OCI-LY1 (cell line): Measurements from ENCODE around the gene FIZ1.

Source experiments
- H2AFZ ChIP-seq: fragments of 200-600 bp; sonication (generic), shearing (Covaris generic); 2 replicates; pipeline ENCODE4 v1.6.0; 2014; ENCODE audit warnings: antibody characterized with exemption, mild to moderate bottlenecking, low read length
- H3F3A ChIP-seq: fragments of 200-600 bp; sonication (generic), shearing (Covaris generic); 2 replicates; pipeline ENCODE4 v1.6.0; 2014; ENCODE audit warnings: mild to moderate bottlenecking, antibody characterized with exemption, low read length, moderate library complexity; ENCODE audit not compliant: insufficient read depth
- H3K27ac ChIP-seq: fragments of 200-600 bp; sonication (generic); 2 replicates; pipeline ENCODE4 v1.5.1; 2014; ENCODE audit warnings: low read length, mixed run types, mild to moderate bottlenecking, low read depth; ENCODE audit not compliant: poor library complexity, severe bottlenecking
- H3K27me3 ChIP-seq: fragments of 200-600 bp; sonication (generic); 2 replicates; pipeline ENCODE4 v1.6.0; 2014; ENCODE audit warnings: antibody characterized with exemption, mild to moderate bottlenecking, low read length, moderate library complexity; ENCODE audit not compliant: insufficient read depth
- H3K36me3 ChIP-seq: fragments of 200-600 bp; sonication (generic); 2 replicates; pipeline ENCODE4 v1.6.1; 2014; ENCODE audit warnings: mild to moderate bottlenecking, antibody characterized with exemption, low read length, moderate library complexity, mixed read lengths; ENCODE audit not compliant: insufficient read depth
- H3K4me1 ChIP-seq: fragments of 200-600 bp; sonication (generic); 2 replicates; pipeline ENCODE4 v1.5.1; 2014; ENCODE audit warnings: mild to moderate bottlenecking, low read length, moderate library complexity; ENCODE audit not compliant: insufficient read depth, severe bottlenecking
- H3K4me2 ChIP-seq: fragments of 200-600 bp; sonication (generic), shearing (Covaris generic); 2 replicates; pipeline ENCODE4 v1.6.1; 2014; ENCODE audit warnings: low read length
- H3K4me3 ChIP-seq: fragments of 200-600 bp; sonication (generic); 2 replicates; pipeline ENCODE4 v1.5.1; 2014; ENCODE audit warnings: low read length, low read depth, mild to moderate bottlenecking, mixed read lengths; ENCODE audit not compliant: poor library complexity, severe bottlenecking
- H3K79me2 ChIP-seq: fragments of 200-600 bp; shearing (Covaris generic); 2 replicates; pipeline ENCODE4 v1.6.1; 2016; ENCODE audit warnings: mixed run types, low read length, mixed read lengths; ENCODE audit not compliant: insufficient read depth
- H3K9ac ChIP-seq: fragments of 200-600 bp; sonication (generic), shearing (Covaris generic); 2 replicates; pipeline ENCODE4 v1.6.1; 2014; ENCODE audit warnings: mild to moderate bottlenecking, low read length, mixed read lengths
- H3K9me2 ChIP-seq: fragments of 200-600 bp; sonication (generic), shearing (Covaris generic); 2 replicates; pipeline ENCODE4 v1.6.1; 2014; ENCODE audit warnings: low read depth, mild to moderate bottlenecking, low read length, mixed read lengths
- H3K9me3 ChIP-seq: fragments of 200-600 bp; shearing (Covaris generic); 2 replicates; pipeline ENCODE4 v1.6.1; 2014; ENCODE audit warnings: low read length, mixed read lengths
- H4K20me1 ChIP-seq: fragments of 200-600 bp; sonication (generic), shearing (Covaris generic); 2 replicates; pipeline ENCODE4 v1.6.0; 2016; ENCODE audit warnings: mild to moderate bottlenecking, low read length; ENCODE audit not compliant: insufficient read depth
- EZH2 ChIP-seq: fragments of 200-600 bp; sonication (generic), shearing (Covaris generic); IDR thresholded peaks from 2 replicates; pipeline ENCODE4 v1.8.0; 2017; ENCODE audit warnings: borderline replicate concordance, mixed run types, mild to moderate bottlenecking, antibody characterized with exemption, low read length, moderate library complexity, mixed read lengths
- TF ChIP-seq, protein P1 (sequence below): fragments of 200-600 bp; sonication (generic), shearing (Covaris generic); IDR thresholded peaks from 2 replicates; pipeline ENCODE4 v1.5.1; 2017; ENCODE audit warnings: mild to moderate bottlenecking, antibody characterized with exemption, low read length, moderate library complexity, mixed read lengths

FIZ1 gene

DNA sequence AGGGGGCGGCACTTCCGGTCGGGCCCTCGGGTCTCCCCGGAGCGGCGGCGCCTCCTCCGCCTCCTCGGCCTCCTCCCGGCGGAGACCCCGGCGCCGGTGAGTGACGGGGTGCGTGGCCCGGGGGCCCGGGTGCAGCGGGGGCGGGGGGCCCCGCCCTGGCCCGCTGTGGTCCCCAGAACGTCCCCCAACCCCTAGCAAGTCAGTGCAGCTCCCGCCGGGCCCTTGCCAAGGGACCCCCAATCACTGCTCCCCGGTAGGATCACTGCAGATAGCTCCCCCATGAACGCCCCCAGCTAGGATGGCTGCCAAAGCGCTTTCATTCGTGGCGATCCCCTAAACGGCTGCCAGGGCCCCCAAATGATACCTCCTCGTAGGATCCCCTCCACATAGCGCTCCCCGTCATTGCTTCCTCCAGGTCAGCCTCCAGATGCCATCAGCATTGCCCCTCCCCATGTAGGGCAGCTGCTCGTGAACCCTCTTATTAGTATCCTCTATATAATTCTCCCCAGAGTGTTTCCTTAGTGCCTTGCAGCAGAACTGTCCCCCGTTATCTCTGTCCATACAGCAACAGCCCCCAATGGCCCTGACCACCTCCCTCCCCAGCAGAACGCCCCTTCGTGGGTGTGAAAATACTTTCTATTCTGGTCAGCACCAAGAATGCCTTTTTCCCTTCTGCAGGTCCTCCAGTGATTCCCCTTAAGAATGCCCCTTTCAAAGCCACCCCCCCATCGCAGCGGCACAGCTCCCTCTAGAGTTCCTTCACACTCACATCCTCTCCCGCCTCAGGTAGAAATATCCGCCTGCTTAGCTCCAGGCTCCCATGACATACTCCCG, 6.5 kb upstream of the FIZ1 start, which contains the start of gene ZNF865:
TSS of gene ZNF865 (plus strand) at position 11 of the 834 bp plus-strand sequence. CDS start 7,972 bp downstream, outside the sequence.
- Histone ChIP-seq H2AFZ (no peak within 1 kb of the TSS), H3K36me3 (peaks cover 19% of the 10 kb centered on the region), H3K27me3 (no peaks in the 10 kb centered on the region), H3F3A (no peaks in the 10 kb centered on the region; the same call in 1 of the 2 replicates), H3K4me3 (peak within 1 kb of the TSS; percentile 85), H3K9me3 (no peaks in the 10 kb centered on the region), H3K4me1 (peaks cover 20% of the 10 kb centered on the region), H3K4me2 (peak within 1 kb of the TSS; percentile 92), H3K27ac (peak within 1 kb of the TSS; percentile 93), H4K20me1 (no peaks in the 10 kb centered on the region), H3K9me2 (no peaks in the 10 kb centered on the region), H3K79me2 (no peaks in the 10 kb centered on the region), H3K9ac (peak within 1 kb of the TSS; percentile 96)
- TF ChIP-seq, protein P1, sequence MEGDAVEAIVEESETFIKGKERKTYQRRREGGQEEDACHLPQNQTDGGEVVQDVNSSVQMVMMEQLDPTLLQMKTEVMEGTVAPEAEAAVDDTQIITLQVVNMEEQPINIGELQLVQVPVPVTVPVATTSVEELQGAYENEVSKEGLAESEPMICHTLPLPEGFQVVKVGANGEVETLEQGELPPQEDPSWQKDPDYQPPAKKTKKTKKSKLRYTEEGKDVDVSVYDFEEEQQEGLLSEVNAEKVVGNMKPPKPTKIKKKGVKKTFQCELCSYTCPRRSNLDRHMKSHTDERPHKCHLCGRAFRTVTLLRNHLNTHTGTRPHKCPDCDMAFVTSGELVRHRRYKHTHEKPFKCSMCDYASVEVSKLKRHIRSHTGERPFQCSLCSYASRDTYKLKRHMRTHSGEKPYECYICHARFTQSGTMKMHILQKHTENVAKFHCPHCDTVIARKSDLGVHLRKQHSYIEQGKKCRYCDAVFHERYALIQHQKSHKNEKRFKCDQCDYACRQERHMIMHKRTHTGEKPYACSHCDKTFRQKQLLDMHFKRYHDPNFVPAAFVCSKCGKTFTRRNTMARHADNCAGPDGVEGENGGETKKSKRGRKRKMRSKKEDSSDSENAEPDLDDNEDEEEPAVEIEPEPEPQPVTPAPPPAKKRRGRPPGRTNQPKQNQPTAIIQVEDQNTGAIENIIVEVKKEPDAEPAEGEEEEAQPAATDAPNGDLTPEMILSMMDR: peak; percentile 78
- no peak for TF ChIP-seq EZH2

- Histone ChIP-seq H4K20me1 (no peaks in the 10 kb centered on the region), H3K9ac (peak overlapping the region; percentile 96; the same call in 1 of the 2 replicates), H3K9me3 (no peaks in the 10 kb centered on the region), H3K27ac (peak overlapping the region; percentile 93), H3K4me3 (peak overlapping the region; percentile 85), H3F3A (no peaks in the 10 kb centered on the region; the same call in 1 of the 2 replicates), H3K4me1 (peaks cover 24% of the 10 kb centered on the region), H3K9me2 (no peaks in the 10 kb centered on the region), H3K27me3 (no peaks in the 10 kb centered on the region), H3K4me2 (peak overlapping the region; percentile 92), H3K79me2 (no peaks in the 10 kb centered on the region), H3K36me3 (peaks cover 18% of the 10 kb centered on the region), H2AFZ (no peak overlapping the region)
- no peak for TF ChIP-seq EZH2
- TF ChIP-seq, protein P1: no peak
Observed at GRCh38 chr19:55605207-55605636, 5.9 kb upstream of the FIZ1 start.

DNA sequence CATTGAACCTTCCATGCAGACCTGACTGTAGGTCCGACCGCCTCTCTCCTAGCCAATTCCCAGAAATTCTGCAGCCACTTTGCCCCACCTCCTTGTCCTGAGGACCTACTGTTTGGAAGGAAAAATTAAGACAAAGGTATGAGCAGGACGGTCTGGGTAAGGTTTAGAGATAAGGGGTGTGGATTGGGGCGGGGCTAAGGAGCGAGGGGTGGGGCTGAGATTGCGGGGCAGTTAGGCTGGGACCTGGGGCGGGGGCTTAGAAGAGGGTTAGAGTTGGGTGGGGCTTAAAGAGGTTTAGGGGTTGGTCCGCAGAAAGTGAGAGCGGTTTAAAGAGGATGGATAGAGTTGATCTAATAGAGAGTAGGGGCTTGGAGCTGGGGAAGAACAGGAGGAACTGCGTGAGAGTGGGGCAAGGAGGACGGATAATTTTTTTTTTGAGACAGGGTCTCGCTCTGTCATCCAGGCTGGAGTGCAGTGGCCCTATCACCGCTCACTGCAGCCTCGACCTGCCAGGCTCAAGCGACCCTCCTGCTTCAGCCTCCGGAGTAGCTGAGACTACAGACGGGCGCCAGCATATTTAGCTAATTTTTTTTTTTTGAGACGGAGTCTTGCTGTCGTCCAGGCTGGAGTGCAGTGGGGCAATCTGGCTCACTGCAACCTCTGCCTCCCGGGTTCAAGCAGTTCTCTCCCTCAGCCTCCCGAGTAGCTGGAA, 4.4 kb upstream of the FIZ1 start:
- Histone ChIP-seq H3K9me3 (no peaks in the 10 kb centered on the region), H3K27ac (no peak overlapping the region), H4K20me1 (no peaks in the 10 kb centered on the region), H3K4me2 (no peak overlapping the region), H2AFZ (no peak overlapping the region), H3K79me2 (no peaks in the 10 kb centered on the region), H3K36me3 (0 out of 2 replicates have a peak, but pooled peaks cover 6% of the 10 kb centered on the region), H3K9me2 (no peaks in the 10 kb centered on the region), H3K27me3 (no peaks in the 10 kb centered on the region), H3K4me3 (no peak overlapping the region), H3K4me1 (peaks cover 24% of the 10 kb centered on the region), H3F3A (no peaks in the 10 kb centered on the region; the same call in 1 of the 2 replicates), H3K9ac (no peak overlapping the region)
- TF ChIP-seq EZH2: no peak
- TF ChIP-seq, protein P1: no peak
